GDM1 (cell line): ENCODE measurements around the gene PTPRN2.
"Not testable (repeated sequence)": the region's sequence is repeated elsewhere in the genome, so short reads cannot be mapped to it uniquely, and the experiment has no call there.

Experiments used
- DNase-seq: peaks from one replicate; lab custom pipeline; 2025; lab: John Stamatoyannopoulos, UW

PTPRN2 gene

DNA sequence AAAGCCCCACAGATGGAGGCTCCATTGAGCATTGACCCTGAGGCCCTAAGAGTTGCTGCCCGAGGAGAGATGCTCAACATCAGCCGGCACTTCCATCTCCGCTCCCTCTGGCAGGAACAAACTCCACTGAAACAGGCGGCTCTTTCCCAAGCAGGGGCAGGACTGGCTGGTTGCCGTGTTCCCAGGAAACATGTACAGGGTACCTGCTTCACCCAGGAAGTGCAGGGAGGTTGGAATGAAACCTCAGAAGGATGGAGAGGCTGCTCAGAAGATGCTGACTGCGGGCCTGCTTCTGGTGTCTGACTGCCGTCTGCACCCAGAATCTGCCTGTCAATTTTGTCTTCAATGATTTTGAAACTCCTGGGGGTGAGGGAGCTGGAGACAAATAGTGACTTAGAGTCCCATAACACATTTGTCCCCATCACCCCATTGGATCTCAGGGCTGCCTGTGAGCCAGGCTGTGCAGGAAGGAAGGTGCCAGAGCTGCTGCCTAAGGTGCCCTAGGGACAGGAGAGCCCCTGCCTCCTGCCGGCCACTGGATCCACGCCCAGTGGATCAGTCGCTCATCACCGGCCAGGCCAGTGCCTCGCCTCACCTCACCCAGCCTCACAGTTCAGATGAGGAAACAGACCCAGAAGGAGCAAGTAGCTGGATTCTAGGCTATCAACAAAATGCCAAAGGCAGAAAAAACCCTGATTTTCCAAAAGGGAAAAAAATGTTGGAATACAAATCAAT is 237.3 kb downstream of the PTPRN2 start:
- no peak for DNase-seq

DNA sequence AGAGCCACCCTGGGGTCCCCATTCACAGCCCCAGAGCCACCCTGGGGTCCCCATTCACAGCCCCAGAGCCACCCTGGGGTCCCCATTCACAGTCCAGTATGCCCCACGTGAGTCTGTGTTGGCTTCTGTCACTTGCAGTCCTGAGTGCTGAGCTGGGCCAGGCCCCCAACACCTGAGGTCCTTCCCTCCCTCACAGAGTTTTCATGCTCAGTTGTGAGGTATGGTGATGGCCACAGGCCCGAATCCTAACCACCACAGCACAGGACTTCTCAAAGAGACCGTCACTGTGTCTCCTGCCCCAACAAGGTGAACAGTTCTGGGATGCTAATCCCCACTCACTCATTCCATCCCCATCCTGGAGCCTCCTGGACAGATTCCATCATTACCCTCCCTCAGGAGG is 239.2 kb downstream of the PTPRN2 start:
- DNase-seq, result no peak

DNA sequence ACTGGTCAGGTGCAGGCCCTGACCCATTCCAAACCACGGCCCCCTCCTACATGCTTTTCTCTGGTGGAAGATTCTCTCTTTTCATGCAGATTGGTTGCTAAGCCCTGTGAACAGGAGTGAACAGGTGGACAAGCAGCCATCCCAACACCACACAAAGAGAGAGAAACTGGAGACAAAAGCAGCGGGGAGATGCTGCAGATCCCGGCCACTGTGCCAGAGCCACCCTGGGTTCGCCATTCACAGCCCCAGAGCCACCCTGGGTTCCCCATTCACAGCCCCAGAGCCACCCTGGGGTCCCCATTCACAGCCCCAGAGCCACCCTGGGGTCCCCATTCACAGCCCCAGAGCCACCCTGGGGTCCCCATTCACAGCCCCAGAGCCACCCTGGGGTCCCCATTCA is 239.6 kb downstream of the PTPRN2 start:
- DNase-seq, result not testable (repeated sequence)

DNA sequence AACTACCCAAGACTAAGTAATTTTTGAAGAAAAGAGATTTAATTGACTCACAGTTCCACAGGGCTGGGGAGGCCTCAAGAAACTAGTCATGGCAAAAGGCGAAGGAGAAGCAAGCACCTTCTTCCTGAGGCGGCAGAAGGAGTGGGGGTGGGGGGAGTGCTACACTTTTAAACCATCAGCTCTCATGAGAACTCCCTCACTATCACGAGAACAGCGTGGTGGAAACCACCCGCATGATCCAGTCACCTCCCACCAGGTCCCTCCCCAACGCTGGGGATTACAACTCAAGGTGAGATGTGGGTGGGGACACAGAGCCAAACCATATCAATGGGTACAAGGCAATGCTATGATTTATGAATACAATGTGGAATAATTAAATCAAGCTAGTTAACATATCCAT is 241.9 kb downstream of the PTPRN2 start:
- no peak for DNase-seq

DNA sequence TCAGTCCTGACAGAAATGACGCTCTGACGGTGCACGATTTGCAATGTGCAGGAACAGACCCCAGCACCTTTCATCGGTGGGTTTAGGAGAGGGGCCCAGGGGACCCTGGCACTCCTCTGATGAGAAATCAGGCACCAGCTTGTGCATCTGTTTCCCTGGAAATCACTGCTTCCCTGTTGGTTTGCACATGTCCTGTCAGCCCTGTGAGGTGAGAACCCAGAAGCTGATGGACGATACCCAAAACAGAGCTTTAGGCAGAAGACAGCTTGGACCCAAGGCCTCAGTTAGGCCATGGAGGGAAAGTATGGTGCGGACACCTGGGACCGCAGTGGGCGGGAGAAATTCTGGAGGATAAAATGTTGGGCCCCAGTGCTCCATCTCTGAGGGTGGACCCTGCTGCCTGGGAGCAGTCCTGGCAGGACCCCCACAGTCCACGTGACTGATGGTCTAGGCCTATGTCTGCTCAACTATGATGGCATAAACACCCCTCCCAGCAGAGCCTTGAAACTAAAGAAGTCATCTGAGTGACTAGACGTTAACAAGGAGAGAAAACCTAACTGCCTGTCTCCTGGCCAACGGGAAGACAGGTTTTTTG is 242.8 kb downstream of the PTPRN2 start:
- no peak for DNase-seq

DNA sequence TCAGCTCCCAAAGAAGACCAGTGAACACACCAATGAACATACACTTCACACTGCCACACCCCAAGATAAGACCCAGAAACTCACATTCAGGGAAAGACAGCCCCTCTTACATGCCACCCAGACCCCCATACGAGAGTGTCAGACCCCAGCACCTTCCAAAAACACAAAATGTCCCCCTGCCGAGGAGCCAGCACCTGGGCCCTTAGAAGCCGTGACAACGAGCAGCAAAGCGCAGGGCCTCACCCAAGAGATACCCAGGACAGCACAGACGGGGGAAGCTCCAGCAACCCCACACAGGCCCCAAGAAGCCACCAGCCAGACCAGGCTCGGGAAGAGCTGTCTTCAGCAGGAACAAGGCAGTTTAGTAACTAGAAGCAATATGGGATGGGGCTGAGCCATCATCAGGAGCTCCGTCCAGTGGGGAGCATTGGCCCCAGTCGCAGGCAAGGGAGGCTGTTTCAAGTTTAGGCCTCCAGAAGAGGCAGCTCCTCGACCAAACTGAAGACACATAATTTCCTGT is 243.6 kb downstream of the PTPRN2 start:
- DNase-seq, result no peak

DNA sequence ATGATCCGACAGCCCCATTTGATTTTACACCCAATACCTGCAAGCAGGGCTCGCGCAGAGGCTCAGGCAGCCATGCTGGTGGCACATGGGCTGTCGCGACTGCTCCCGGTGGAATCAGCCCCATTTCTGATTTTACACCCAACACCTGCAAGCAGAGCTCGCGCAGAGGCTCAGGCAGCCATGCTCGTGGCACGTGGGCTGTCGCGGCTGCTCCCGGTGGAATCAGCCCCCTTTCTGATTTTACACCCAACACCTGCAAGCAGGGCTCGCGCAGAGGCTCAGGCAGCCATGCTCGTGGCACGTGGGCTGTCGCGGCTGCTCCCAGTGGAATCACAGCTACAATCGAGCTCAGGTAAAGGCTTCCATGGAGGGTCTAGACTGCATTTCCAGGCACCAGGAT is 244.1 kb downstream of the PTPRN2 start:
- no peak for DNase-seq

DNA sequence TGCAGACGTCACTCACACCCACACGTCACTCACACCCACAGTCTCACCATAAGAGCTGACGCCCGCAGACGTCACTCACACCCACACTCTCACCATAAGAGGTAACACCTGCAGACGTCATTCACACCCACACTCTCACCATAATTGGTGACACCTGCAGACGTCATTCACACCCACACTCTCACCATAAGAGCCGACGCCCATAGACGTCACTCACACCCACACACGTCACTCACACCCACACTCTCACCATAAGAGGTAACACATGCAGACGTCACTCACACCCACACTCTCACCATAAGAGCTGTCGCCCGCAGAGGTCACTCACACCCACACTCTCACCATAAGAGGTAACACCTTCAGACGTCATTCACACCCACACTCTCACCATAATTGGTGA is 246.5 kb downstream of the PTPRN2 start:
- not testable (repeated sequence) for DNase-seq

DNA sequence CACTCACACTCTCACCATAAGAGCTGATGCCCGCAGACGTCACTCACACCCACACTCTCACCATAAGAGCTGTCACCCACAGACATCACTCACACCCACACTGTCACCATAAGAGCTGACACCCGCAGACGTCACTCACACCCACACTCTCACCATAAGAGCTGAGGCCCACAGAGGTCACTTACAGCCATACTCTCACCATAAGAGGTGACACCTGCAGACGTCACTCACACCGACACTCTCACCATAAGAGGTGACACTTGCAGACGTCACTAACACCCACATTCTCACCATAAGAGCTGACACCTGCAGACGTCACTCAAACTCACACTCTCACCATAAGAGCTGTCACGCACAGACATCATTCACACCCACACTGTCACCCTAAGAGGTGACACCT is 250.7 kb downstream of the PTPRN2 start:
- DNase-seq, result not testable (repeated sequence)

DNA sequence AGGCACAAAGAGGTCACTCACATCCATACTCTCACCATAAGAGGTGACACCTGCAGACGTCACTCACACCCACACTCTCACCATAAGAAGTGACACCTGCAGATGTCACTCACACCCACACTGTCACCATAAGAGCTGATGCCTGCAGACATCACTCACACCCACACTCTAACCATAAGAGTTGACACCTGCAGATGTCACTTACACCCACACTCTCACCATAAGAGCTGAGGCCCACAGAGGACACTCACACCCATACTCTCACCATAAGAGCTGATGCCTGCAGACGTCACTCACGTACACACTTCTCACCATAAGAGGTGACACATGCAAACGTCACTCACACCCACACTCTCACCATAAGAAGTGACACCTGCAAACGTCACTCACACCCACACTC is 255.1 kb downstream of the PTPRN2 start:
- DNase-seq, result not testable (repeated sequence)

DNA sequence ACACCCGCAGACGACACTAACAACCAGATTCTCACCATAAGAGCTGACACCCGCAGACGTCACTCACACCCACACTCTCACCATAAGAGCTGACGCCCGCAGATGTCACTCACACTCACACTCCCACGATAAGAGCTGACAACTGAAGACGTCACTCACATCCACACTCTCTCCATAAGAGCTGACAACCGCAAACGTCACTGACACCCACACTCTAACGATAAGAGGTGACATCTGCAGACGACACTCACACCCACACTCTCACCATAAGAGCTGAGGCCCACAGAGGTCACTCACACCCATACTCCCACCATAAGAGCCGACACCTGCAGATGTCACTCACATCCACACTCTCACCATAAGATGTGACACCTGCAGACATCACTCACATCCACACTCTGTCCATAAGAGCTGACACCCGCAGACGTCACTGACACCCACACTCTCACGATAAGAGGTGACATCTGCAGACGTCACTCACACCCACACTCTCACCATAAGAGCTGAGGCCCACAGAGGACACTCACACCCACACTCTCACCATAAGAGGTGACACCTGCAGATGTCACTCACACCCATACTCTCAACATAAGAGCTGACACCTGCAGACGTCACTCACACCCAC is 255.7 kb downstream of the PTPRN2 start:
- not testable (repeated sequence) for DNase-seq

DNA sequence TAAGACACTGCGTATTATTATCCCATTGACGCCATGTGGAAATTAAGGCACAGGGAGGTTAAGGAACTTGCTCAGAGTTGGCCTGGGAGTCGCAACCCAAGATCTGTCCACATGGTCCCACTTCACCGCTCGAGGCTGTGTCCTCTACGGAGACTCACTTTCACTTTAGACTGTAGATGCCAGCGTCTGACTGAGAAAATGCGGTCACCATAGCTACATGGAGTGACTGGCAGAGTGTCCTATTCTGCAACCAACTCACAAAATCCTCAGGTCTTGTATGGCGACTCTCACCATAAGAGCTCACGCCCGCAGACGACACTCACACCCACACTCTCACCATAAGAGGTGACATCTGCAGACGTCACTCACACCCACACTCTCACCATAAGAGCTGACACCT is 257.9 kb downstream of the PTPRN2 start:
- no peak for DNase-seq

DNA sequence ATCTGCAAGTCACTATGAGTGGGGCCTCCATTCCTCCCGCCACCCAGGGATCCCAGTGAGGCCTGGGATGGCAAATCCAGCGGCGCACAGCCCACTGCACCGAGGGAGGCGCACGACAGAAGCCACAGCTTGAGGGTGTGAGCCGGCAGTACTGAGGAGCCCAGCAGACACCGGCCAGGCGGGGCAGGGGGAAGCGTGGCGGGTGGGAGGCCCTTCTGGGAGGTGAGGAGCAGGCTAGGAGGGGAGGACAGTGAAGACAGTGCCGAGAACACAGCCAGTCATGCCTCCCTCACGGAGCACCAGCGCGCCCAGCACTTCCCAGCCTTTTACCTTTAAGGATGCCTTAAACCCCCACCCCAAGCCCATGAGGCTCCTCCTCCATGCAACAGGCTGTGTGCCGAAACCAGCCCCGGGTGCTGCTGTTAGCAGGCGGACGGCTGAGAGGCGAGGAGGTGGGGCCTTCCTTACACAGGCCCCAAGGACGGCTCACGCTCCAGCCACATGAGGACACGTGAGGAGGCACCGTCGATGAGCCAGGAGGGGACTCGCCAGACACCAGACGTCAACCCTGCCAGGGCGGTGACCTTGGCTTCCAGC is 258.5 kb downstream of the PTPRN2 start:
- no peak for DNase-seq

DNA sequence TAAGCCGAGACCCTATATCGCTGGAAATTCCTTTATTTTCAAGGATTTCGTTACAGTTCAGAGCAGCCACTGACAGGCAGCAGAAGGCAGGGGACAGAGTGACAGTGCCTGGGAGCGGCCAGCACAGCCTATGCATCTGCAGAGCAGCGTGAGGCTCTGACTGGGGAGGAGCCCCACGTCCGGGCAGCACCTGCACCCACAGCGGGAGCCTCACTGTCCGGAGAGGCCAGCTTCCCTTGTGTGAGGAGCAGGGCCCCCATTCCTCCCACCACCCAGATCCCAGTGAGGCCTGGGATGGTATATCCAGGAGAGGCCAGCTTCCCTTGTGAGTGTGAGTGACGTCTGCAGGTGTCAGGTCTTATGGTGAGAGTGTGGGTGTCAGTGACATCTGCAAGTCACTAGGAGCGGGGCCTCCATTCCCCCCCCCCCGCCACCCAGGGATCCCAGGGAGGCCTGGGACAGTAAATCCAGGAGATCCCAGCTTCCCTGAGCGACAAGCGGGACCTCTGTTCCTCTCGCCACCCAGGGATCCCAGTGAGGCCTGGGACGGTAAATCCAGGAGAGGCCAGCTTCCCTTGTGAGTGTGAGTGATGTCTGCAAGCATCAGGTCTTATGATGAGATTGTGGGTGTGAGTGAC is 259.1 kb downstream of the PTPRN2 start:
- no peak for DNase-seq

DNA sequence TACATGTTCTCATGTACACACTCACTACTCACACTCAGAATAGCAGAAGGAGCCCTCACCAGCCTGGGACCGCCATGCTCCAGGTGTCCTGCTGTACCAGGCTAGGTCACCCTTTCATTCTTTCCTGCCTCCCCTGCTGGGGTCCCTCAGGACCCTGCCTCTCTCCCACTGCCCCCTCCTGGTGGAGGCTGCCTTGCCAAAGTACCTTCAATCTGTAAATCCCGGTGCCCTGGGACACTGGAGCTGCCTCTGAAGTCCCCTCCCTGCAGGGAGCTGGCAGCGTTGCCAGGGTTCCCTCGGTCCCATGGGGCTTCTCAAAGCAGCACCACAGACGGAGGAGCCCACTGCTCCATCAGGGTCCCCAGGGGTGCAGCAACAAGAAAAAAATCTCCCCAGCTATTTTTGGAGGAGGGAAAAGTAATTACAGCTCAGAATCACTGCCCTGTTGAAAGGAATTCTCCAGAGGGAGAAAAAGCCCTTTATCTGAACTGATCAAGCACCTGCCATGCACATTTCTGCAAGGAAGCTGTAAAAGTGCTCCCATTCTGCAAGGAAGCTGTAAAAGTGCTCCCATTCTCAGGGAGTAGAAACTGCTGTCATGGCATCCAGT is 259.9 kb downstream of the PTPRN2 start:
- no peak for DNase-seq

DNA sequence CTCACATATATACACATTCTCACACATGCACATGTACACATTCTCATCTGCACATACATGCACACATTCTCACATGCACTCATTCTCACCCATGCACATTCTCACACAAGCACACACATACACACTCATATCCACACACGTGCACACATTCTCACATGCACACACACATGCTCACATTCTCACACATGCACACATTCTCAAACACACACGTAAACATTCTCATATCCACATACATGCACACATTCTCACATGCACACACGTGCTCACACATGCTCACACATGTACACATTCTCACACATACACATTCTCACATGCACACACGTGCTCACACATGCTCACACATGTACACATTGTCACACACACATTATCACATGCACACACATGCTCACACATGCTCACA is 260.6 kb downstream of the PTPRN2 start:
- DNase-seq, result no peak

DNA sequence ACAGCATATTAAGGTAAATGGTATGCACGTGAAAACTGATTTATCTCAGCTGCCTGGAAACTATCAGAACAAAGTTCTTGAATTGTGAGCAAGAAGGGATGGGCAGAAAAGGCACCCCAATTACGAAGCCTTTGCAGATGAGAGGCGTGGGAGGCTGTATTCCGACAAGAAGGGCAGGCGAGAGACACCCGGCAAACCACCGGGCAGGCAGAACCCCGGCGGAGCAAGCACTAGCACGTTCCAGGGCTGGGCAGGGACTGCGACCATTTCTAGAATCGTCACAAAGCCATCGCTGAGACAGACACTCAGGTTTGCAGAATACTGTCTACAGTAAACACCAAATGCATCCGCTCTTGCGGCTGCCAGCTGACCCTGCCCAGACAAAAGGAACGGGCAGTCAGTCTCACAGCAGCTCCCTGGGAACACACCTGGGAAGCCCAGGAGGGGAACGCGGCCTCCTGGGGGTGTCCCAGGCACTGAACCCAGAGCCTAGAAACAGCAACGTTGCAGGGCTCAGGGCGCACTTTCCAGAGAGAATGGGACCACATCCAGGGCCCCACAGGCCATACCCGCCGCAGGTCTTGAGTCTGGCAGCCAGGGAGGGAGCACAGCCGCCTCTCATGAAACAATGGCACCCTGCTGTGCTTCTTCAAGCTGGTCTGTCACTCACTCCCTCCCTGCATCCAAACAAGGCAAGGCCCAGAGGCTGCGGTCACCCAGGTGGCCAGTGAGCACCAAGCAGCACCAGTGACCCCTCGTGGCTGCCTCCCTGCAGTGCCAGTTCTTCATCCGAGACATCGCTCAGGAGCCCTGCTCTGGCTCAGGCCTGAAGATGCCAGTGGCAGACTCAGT is 261.9 kb downstream of the PTPRN2 start:
- DNase-seq, result no peak

DNA sequence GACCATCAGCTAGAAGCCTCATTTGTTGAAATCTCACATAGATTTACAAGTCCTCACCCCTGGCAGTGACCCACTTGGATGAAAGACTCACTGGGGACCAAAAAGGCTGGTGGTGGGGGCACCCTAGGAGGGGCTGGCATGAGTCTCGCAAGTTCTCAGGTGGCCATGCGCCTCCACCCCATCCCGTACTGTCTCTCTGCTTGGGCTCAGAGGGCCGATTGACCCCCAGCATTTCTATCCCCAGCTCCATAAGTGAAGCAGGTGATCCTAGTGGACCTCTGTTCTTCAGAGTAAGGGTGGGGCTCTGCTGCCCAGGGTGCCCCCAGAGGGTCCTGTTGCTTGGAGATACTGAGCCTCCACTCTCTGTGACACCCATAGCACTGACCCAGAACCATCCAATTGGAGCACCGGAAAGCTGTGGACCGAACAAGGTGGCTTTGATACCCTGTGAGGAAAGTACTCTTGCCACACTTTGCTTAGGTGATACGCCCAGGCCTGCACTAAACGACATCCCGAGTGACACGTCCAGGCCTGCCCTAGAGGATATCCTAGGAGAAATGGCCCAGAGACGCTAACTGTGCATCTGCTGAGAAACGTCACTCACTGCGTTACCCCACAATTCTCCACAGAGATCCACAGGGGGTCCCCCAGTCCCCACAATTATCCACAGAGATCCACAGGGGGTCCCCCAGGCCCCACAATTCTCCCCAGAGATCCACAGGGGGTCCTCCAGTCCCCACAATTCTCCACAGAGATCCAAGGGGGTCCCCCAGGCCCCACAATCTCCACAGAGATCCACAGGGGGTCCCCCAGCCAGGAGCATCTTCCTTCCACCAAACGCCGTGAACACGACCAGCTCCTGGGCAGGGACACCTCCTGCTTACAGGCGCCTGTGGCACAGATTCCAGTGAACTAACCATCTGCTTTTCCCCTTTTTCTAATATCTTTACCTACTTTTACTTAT is 262.9 kb downstream of the PTPRN2 start:
- DNase-seq, result no peak

DNA sequence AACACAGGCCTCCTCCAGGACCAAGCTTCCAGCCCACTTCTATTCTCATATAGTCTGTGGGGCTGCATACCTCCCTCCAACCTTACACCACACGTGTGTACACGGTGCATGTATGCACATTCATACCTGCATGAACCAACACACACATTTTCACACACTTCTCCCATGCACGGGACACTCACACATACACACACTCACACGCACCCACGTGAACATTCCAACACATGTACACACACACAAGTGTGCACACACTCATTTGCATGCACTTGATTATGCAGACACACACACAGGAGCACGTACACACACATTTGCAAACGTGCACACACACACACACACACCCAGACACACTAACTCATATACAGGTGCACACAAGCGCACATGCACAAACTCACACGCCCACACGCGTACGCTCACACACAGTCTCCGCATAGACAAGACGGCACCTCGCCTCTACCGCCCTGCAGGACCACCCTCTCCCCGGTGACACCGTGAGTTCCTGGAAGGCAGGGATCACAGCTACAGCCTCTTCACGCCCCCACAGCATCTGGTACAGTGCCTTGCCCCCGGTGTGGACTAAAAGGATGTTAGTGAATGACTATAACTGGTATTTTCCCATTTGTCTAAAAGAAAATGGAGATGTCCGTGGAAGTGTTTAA is 263.8 kb downstream of the PTPRN2 start:
- no peak for DNase-seq
